Ascending aorta (tissue), 2 donors: ENCODE results near the gene TEAD1. TPM values are rescaled to one million over a fixed set of nuclear protein-coding genes. Genes with fewer than 3 reads are reported as not detected.

Experiments
- DNase-seq, 2 donors: peaks; one replicate each; pipeline ENCODE4 v3.0.0-alpha.2; 2019; ENCODE audit warnings: low spot score in 2 of 2
- H3K27ac ChIP-seq, 2 donors: fragments of 200-600 bp; sonication (generic); one replicate each; pipeline ENCODE4 v1.5.1; 2016 to 2017; ENCODE audit warnings: mild to moderate bottlenecking in 1 of 2
- H3K27me3 ChIP-seq: fragments of 200-600 bp; sonication (generic); one replicate; pipeline ENCODE4 v1.5.1; 2017
- H3K36me3 ChIP-seq, 2 donors: fragments of 200-600 bp; sonication (generic); one replicate each; pipeline ENCODE4 v1.5.1; 2016
- H3K4me1 ChIP-seq, 2 donors: fragments of 200-600 bp; sonication (generic); one replicate each; pipeline ENCODE4 v1.5.1; 2016 to 2017; ENCODE audit warnings: mild to moderate bottlenecking in 1 of 2
- H3K4me3 ChIP-seq, 2 donors: fragments of 200-600 bp; sonication (generic); one replicate each; pipeline ENCODE4 v1.5.1; 2016 to 2017; ENCODE audit warnings: mild to moderate bottlenecking in 1 of 2
- H3K9me3 ChIP-seq, 2 donors: fragments of 200-600 bp; sonication (generic); one replicate each; pipeline ENCODE4 v1.5.1; 2016
- intact Hi-C: fragments of 100-400 bp; cut with DNase I; formaldehyde crosslinking; loops from one replicate; pipeline ENCODE4 v1.15.1; 2023
- total RNA-seq: library from RNA; depleted of rRNA; stranded (reverse); fragments of >200 nt; gene quantifications from one replicate; pipeline ENCODE4 v1.1.0, GENCODE V29; 2016
- TF ChIP-seq, protein P1 (sequence below), 3 experiments: fragments of 200-600 bp in 2 of 3; fragments of 450-650 bp in 1 of 3; sonication (generic) in 2 of 3; IDR thresholded peaks; one replicate each; pipeline ENCODE4 v1.5.1; 2016 to 2019; ENCODE audit warnings: antibody characterized with exemption in 3 of 3, mild to moderate bottlenecking in 1 of 3, moderate library complexity in 1 of 3

The TEAD1 gene
- total RNA-seq, 1 donor from 2014 or later: 112 TPM

DNA sequence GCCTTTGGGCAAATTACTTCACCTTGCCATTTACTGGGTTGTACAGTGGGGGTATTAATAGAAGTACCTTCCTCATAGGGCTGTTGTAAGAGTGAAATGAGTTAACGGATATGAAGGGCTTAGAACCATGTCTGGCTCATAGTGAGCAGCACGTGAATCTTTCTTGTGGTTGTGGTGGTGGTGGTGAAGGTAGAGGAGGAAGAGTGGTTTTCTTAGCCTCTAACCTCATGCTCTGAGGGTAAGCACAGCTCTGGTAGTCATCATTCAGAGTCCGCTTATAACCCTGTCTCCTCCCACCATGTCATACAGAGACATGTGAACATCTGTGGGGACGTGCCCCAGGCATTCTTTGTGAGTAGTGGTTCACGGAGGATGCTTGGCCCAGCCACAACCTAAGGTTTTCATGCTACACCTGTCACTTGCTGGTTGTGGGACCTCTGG lies 43.6 kb downstream of the TEAD1 start:
- intact Hi-C loops: no loop called here
- H3K27ac ChIP-seq: no peak overlapping the region
- H3K27me3 ChIP-seq: no peaks in the 10 kb centered on the region
- no peaks in the 10 kb centered on the region for H3K9me3 ChIP-seq
- TF ChIP-seq, protein P1, sequence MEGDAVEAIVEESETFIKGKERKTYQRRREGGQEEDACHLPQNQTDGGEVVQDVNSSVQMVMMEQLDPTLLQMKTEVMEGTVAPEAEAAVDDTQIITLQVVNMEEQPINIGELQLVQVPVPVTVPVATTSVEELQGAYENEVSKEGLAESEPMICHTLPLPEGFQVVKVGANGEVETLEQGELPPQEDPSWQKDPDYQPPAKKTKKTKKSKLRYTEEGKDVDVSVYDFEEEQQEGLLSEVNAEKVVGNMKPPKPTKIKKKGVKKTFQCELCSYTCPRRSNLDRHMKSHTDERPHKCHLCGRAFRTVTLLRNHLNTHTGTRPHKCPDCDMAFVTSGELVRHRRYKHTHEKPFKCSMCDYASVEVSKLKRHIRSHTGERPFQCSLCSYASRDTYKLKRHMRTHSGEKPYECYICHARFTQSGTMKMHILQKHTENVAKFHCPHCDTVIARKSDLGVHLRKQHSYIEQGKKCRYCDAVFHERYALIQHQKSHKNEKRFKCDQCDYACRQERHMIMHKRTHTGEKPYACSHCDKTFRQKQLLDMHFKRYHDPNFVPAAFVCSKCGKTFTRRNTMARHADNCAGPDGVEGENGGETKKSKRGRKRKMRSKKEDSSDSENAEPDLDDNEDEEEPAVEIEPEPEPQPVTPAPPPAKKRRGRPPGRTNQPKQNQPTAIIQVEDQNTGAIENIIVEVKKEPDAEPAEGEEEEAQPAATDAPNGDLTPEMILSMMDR (IDR thresholded peaks at IDR 0.05): no peak
- peaks cover 0 to 3% of the 10 kb centered on the region in 2 donors for H3K4me1 ChIP-seq
- no peaks in the 10 kb centered on the region for H3K36me3 ChIP-seq
- no peak overlapping the region for H3K4me3 ChIP-seq
- DNase-seq: no peak

DNA sequence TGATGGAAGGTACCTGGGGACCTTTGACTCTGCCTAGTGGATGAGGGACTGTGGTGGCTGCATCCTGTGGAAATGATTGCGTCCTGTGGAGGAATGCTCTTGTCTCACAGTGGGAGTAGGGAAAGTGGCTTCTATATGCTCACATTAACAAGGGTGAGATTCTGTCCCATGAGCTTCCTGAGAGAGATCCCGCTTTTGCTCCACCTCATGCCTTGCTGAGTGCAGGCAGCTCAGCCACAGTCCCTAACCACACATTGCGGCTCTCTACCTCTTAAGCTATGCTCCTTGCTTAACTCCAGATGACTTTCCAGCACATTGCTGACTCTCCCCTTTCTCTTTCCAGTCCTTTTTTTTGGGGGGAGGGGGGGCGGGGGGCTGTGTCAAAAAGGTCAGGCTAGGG lies 45.0 kb downstream of the TEAD1 start:
- Histone ChIP-seq H3K4me3 (no peak overlapping the region), H3K4me1 (peaks cover 0 to 3% of the 10 kb centered on the region in 2 donors), H3K27ac (no peak overlapping the region), H3K36me3 (no peaks in the 10 kb centered on the region), H3K9me3 (no peaks in the 10 kb centered on the region), H3K27me3 (no peaks in the 10 kb centered on the region)
- no peak for DNase-seq
- intact Hi-C loops: no loop called here
- TF ChIP-seq, protein P1 (IDR thresholded peaks at IDR 0.05): no peak

DNA sequence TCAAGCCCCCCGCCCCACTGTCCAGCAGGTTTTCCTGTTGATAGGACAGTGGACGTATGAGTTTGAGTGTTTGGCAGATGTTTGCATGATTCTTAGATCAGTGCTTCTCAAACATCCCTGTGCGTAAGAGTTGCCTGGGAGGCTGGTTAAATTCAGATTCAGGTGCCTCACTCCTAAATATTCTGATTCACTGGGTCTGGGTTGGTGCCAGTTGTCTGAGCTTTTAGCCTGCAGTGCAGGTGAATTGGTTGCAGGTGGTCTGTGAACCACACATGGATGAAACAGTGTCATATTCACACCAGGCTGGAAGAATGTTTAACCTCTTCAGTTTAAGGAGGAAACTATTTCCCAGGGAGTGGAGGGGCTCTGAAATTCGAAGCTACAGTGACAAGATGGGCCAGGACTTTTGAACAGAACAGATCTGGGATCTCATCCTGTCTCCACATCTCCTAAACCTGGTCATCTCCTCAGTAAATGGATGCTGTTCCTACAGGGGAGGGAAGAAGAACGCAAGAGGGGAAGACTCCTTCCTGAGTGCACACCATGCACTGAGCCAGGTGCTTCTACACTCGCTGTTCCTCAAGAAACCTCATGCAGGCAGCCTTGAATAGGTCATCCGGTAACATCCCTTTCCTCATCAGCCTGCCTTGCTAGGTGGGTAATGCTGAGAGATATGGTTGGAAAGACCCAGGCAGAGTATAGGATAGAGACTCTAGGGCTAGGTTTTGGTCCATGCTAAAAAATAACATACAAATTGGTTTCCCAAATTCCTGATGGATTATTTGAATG lies 47.8 kb downstream of the TEAD1 start:
- H3K4me1 ChIP-seq: peaks cover 0 to 6% of the 10 kb centered on the region in 2 donors

DNA sequence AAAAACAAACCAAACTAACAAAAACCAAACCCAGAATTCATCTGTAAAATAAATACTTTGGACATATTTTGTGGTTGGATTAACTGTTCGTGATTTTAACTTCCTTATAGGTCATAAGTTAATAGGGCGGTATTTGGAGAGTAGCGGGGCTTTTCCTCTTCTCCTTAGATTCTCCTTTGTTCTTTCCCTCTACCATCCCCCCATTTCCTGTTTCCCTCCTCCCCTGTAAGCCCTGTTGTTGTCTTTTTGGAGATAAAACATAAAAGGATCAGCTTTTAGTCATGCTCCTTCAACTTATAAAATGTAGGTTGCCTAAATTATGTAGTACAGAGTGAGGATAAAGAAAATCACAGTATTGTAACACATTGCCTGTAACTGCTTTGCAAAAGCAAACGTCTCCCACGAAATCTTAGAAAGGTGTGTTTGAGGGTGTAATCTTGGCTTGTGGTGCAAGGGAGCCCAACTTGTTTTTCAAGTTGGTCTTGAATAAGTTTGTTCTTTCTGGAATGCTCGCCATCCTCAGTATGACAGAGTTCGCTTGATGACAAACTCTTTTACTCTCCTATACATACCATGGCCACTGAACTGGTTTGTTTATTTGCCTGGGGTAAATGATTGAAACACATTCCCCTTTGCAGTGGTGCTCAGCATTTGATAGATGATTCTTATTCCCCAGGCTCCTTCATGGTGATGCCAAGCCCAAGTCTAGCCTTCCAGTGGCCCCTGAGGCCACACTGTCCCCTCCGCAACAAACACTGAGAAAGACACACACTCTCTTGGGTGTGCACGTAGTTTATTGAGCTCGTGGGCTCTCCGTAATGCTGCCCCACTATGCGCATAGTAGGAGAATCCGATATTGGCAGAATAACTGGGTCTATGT lies 49.4 kb downstream of the TEAD1 start:
- H3K27me3 ChIP-seq: no peaks in the 10 kb centered on the region
- intact Hi-C loops: no loop called here
- no peak overlapping the region for H3K27ac ChIP-seq
- H3K36me3 ChIP-seq: no peaks in the 10 kb centered on the region
- no peak overlapping the region for H3K4me3 ChIP-seq
- peaks cover 0 to 17% of the 10 kb centered on the region in 2 donors for H3K4me1 ChIP-seq
- TF ChIP-seq, protein P1 (IDR thresholded peaks at IDR 0.05): no peak
- no peak for DNase-seq
- H3K9me3 ChIP-seq: no peaks in the 10 kb centered on the region

More for the DNA sequence above, 47.8 kb downstream of the TEAD1 start:
- no peak overlapping the region for H3K27ac ChIP-seq
- no peaks in the 10 kb centered on the region for H3K27me3 ChIP-seq
- H3K36me3 ChIP-seq: no peaks in the 10 kb centered on the region
- DNase-seq: no peak
- intact Hi-C loops: no loop called here
- H3K9me3 ChIP-seq: no peaks in the 10 kb centered on the region
- TF ChIP-seq, protein P1 (IDR thresholded peaks at IDR 0.05): no peak
- H3K4me3 ChIP-seq: no peak overlapping the region

DNA sequence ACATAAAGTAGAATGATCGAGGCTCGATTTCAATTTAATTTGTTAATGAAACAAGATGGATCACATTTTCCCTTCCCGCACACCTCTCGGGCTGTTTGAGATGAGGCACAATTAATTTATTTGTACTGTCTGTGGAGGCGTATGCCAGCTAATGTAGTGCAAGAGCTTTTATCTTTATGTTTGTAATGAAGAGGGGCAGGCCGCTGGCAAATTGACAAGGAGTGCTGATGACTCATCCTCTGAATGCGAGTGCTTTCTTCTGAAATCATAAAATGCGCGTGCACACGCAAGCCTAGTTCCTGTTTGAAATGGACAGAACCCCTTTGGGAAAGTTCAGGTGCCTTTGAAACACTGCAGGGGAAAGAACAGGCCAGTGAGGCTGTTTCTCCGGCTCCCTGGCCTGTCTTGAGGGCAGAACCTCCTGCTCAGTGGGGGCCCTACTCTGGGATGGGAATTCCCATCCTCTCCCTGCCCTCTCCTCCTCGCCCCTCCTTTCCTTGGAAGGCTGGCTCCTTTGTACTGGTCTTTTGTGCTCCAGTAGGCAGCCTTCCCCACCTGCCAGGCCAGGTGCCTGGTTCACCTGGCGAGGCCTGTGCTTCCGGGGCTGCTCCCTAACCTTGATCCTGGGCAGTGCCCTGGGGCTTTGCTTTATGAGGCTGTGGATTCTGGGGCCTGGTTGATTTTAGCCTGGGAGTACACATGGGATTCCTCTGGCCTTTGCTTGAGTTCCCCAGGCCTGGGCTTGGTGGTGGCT lies 50.3 kb downstream of the TEAD1 start:
- TF ChIP-seq, protein P1 (IDR thresholded peaks at IDR 0.05): no peak
- intact Hi-C loops: no loop called here
- Histone ChIP-seq H3K4me1 (peaks cover 0 to 17% of the 10 kb centered on the region in 2 donors), H3K36me3 (no peaks in the 10 kb centered on the region), H3K4me3 (no peak overlapping the region), H3K9me3 (no peaks in the 10 kb centered on the region), H3K27me3 (no peaks in the 10 kb centered on the region), H3K27ac (no peak overlapping the region)
- peak in 1 of 2 donors; percentile 67 for DNase-seq
